Activated naive CD8-positive, alpha-beta T cell (primary cell): ENCODE results near the gene AKT2.
"Not testable (repeated sequence)": the region's sequence is repeated elsewhere in the genome, so short reads cannot be mapped to it uniquely, and the experiment has no call there.

Experiments
- H3K27ac Mint-ChIP-seq: one replicate; pipeline ENCODE4 v1.8.0; 2021; ENCODE audit warnings: mixed read lengths
- H3K27me3 Mint-ChIP-seq: one replicate; pipeline ENCODE4 v1.8.0; 2021; ENCODE audit warnings: mixed read lengths
- H3K36me3 Mint-ChIP-seq: one replicate; pipeline ENCODE4 v1.8.0; 2021; ENCODE audit warnings: mixed read lengths
- H3K4me1 Mint-ChIP-seq: one replicate; pipeline ENCODE4 v1.8.0; 2021; ENCODE audit warnings: low read depth, mixed read lengths
- H3K4me3 Mint-ChIP-seq: one replicate; pipeline ENCODE4 v1.8.0; 2021; ENCODE audit warnings: mild to moderate bottlenecking, mixed read lengths
- H3K9me3 Mint-ChIP-seq: one replicate; pipeline ENCODE4 v1.8.0; 2021; ENCODE audit warnings: low read depth, mixed read lengths

Gene AKT2

GRCh38 chr19:40219029-40219428 lies 66.1 kb downstream of the AKT2 start:
- not testable (repeated sequence) for H3K27ac Mint-ChIP-seq, H3K9me3 Mint-ChIP-seq, H3K4me3 Mint-ChIP-seq, H3K4me1 Mint-ChIP-seq, H3K36me3 Mint-ChIP-seq
- peaks cover 28% of the 10 kb centered on the region for H3K27me3 Mint-ChIP-seq

GRCh38 chr19:40217934-40218890 lies 66.9 kb downstream of the AKT2 start, which contains the start of gene TTC9B:
TSS of gene TTC9B (minus strand) at chr19:40218384. CDS start at chr19:40218381, 3 bp downstream.
- H3K36me3 Mint-ChIP-seq: peaks cover 2% of the 10 kb centered on the region
- H3K27me3 Mint-ChIP-seq: peaks cover 28% of the 10 kb centered on the region
- no peaks in the 10 kb centered on the region for H3K9me3 Mint-ChIP-seq
- no peak within 1 kb of the TSS for H3K4me3 Mint-ChIP-seq
- peaks cover 10% of the 10 kb centered on the region for H3K4me1 Mint-ChIP-seq
- no peak within 1 kb of the TSS for H3K27ac Mint-ChIP-seq

- no peaks in the 10 kb centered on the region for H3K9me3 Mint-ChIP-seq
These were observed 67.9 kb downstream of the AKT2 start for GRCh38 chr19:40217027-40217810.

GRCh38 chr19:40216777-40217026 lies 68.4 kb downstream of the AKT2 start:
- no peak overlapping the region for H3K27ac Mint-ChIP-seq

More at GRCh38 chr19:40217027-40217810, 67.9 kb downstream of the AKT2 start:
- no peak overlapping the region for H3K27ac Mint-ChIP-seq
- H3K4me1 Mint-ChIP-seq: peaks cover 10% of the 10 kb centered on the region
- H3K4me3 Mint-ChIP-seq: peak overlapping the region; percentile 7
- peaks cover 28% of the 10 kb centered on the region for H3K27me3 Mint-ChIP-seq
- peaks cover 2% of the 10 kb centered on the region for H3K36me3 Mint-ChIP-seq

GRCh38 chr19:40216013-40216776 lies 69.0 kb downstream of the AKT2 start:
- Mint-ChIP-seq H3K9me3 (no peaks in the 10 kb centered on the region), H3K4me3 (peak overlapping the region; percentile 7), H3K27me3 (peaks cover 23% of the 10 kb centered on the region), H3K36me3 (peaks cover 2% of the 10 kb centered on the region), H3K4me1 (peaks cover 6% of the 10 kb centered on the region), H3K27ac (no peak overlapping the region)

More at GRCh38 chr19:40216777-40217026, 68.4 kb downstream of the AKT2 start:
- H3K27me3 Mint-ChIP-seq: peaks cover 24% of the 10 kb centered on the region
- H3K4me3 Mint-ChIP-seq: peak overlapping the region; percentile 7
- H3K36me3 Mint-ChIP-seq: peaks cover 2% of the 10 kb centered on the region
- H3K9me3 Mint-ChIP-seq: no peaks in the 10 kb centered on the region
- H3K4me1 Mint-ChIP-seq: peaks cover 6% of the 10 kb centered on the region

GRCh38 chr19:40214936-40215335 lies 70.2 kb downstream of the AKT2 start:
- Mint-ChIP-seq H3K4me1 (peaks cover 6% of the 10 kb centered on the region), H3K36me3 (peaks cover 5% of the 10 kb centered on the region), H3K27me3 (peaks cover 18% of the 10 kb centered on the region), H3K4me3 (no peak overlapping the region), H3K27ac (no peak overlapping the region), H3K9me3 (no peaks in the 10 kb centered on the region)

GRCh38 chr19:40213882-40214570 lies 71.1 kb downstream of the AKT2 start:
- H3K27ac Mint-ChIP-seq: no peak overlapping the region
- H3K4me1 Mint-ChIP-seq: peaks cover 6% of the 10 kb centered on the region
- peaks cover 12% of the 10 kb centered on the region for H3K27me3 Mint-ChIP-seq
- H3K4me3 Mint-ChIP-seq: no peak overlapping the region
- H3K36me3 Mint-ChIP-seq: peaks cover 5% of the 10 kb centered on the region
- H3K9me3 Mint-ChIP-seq: no peaks in the 10 kb centered on the region

- Mint-ChIP-seq H3K27me3 (peaks cover 8% of the 10 kb centered on the region), H3K4me1 (peaks cover 5% of the 10 kb centered on the region), H3K27ac (no peak overlapping the region), H3K36me3 (peaks cover 5% of the 10 kb centered on the region), H3K4me3 (no peak overlapping the region), H3K9me3 (no peaks in the 10 kb centered on the region)
These were observed 71.8 kb downstream of the AKT2 start for GRCh38 chr19:40213251-40213829.

GRCh38 chr19:40210889-40211288 lies 74.3 kb downstream of the AKT2 start:
- H3K36me3 Mint-ChIP-seq: peaks cover 6% of the 10 kb centered on the region
- no peaks in the 10 kb centered on the region for H3K27me3 Mint-ChIP-seq
- no peak overlapping the region for H3K4me3 Mint-ChIP-seq
- H3K4me1 Mint-ChIP-seq: no peaks in the 10 kb centered on the region
- no peaks in the 10 kb centered on the region for H3K9me3 Mint-ChIP-seq
- no peak overlapping the region for H3K27ac Mint-ChIP-seq

- H3K9me3 Mint-ChIP-seq: no peaks in the 10 kb centered on the region
- H3K36me3 Mint-ChIP-seq: peaks cover 10% of the 10 kb centered on the region
- H3K27ac Mint-ChIP-seq: no peak overlapping the region
- H3K27me3 Mint-ChIP-seq: no peaks in the 10 kb centered on the region
- H3K4me3 Mint-ChIP-seq: no peak overlapping the region
- no peaks in the 10 kb centered on the region for H3K4me1 Mint-ChIP-seq
These were observed 76.5 kb downstream of the AKT2 start for GRCh38 chr19:40208602-40209001.

- Mint-ChIP-seq H3K27me3 (no peaks in the 10 kb centered on the region), H3K27ac (no peak overlapping the region), H3K9me3 (no peaks in the 10 kb centered on the region), H3K4me3 (no peak overlapping the region), H3K4me1 (no peaks in the 10 kb centered on the region), H3K36me3 (peaks cover 10% of the 10 kb centered on the region)
These were observed 79.4 kb downstream of the AKT2 start for GRCh38 chr19:40205760-40206159.

GRCh38 chr19:40204381-40204780 lies 80.8 kb downstream of the AKT2 start:
- Mint-ChIP-seq H3K27ac (no peak overlapping the region), H3K9me3 (no peaks in the 10 kb centered on the region), H3K27me3 (no peaks in the 10 kb centered on the region), H3K36me3 (peaks cover 9% of the 10 kb centered on the region), H3K4me3 (no peak overlapping the region), H3K4me1 (no peaks in the 10 kb centered on the region)

- Mint-ChIP-seq H3K27ac (no peak overlapping the region), H3K9me3 (no peaks in the 10 kb centered on the region)
These were observed 84.6 kb downstream of the AKT2 start for GRCh38 chr19:40200341-40201099.

More at GRCh38 chr19:40200341-40201099, 84.6 kb downstream of the AKT2 start:
- Mint-ChIP-seq H3K36me3 (peaks cover 6% of the 10 kb centered on the region), H3K4me1 (no peaks in the 10 kb centered on the region), H3K27me3 (no peaks in the 10 kb centered on the region), H3K4me3 (no peak overlapping the region)
